T-cell (primary cell): Measurements from ENCODE around the gene CHST7. TPM values are rescaled to one million over a fixed set of nuclear protein-coding genes. Genes with fewer than 3 reads are reported as not detected.

Experiments
- ATAC-seq, 4 experiments: fragments of 200-7000 bp in 3 of 4; fragments of 150-1000 bp in 1 of 4; cut with Tn5 transposase; replicated peaks in 1 of 4; 1 replicate in 3 of 4; 2 replicates in 1 of 4; pipeline ENCODE4 v1.10.0; 2021; ENCODE audit warnings: moderate library complexity in 3 of 4, mild to moderate bottlenecking in 2 of 4, moderate number of reproducible peaks in 1 of 4
- CTCF ChIA-PET, 2 donors: fragments of 300-600 bp; sonication (Branson Sonifier 250); formaldehyde crosslinking; loops; one replicate each; lab custom pipeline; 2022; ENCODE audit warnings: antibody characterized with exemption in 2 of 2; lab: Charles Lee
- POLR2A ChIA-PET, 2 donors: fragments of 300-600 bp; sonication (Branson Sonifier 250); formaldehyde crosslinking; loops; one replicate each; lab custom pipeline; 2022; ENCODE audit warnings: antibody characterized with exemption in 2 of 2; lab: Charles Lee
- DNase-seq, 35 experiments: peaks; one replicate each; pipeline versions ENCODE4 v3.0.0 to v3.0.0-alpha.2; 2013 to 2023
- H3K27ac ChIP-seq: one replicate; pipeline ENCODE4 v1.5.1; 2013; ENCODE audit warnings: low read length
- H3K27me3 ChIP-seq, 2 experiments: replicated peaks in 1 of 2; 1 replicate in 1 of 2; 2 replicates in 1 of 2; pipeline versions ENCODE4 v1.6.1 to v1.7.0; 2013; ENCODE audit warnings: low read length in 1 of 2, mixed read lengths in 1 of 2; ENCODE audit not compliant: control insufficient read depth in 2 of 2, insufficient read depth in 2 of 2; ENCODE audit errors: extremely low read depth in 1 of 2
- H3K36me3 ChIP-seq, 2 donors: 1 replicate in 1 of 2; 2 replicates in 1 of 2; pipeline versions ENCODE4 v1.6.1 to v1.7.0; 2013; ENCODE audit warnings: low read length in 1 of 2; ENCODE audit not compliant: control insufficient read depth in 2 of 2, insufficient read depth in 1 of 2; ENCODE audit errors: extremely low read depth in 1 of 2
- H3K4me1 ChIP-seq, 2 experiments: 1 replicate in 1 of 2; 2 replicates in 1 of 2; pipeline versions ENCODE4 v1.6.1 to v1.7.0; 2013; ENCODE audit warnings: low read length in 2 of 2, mixed read lengths in 1 of 2; ENCODE audit not compliant: insufficient read depth in 2 of 2, control insufficient read depth in 1 of 2; ENCODE audit errors: extremely low read depth in 1 of 2
- H3K4me3 ChIP-seq, 2 donors: 1 replicate in 1 of 2; 2 replicates in 1 of 2; pipeline versions ENCODE4 v1.5.1 to v1.7.0; 2013; ENCODE audit warnings: mild to moderate bottlenecking in 2 of 2, low read length in 1 of 2, moderate library complexity in 1 of 2; ENCODE audit not compliant: control insufficient read depth in 1 of 2; ENCODE audit errors: extremely low read depth in 1 of 2
- H3K9me3 ChIP-seq: 2 replicates; pipeline ENCODE4 v1.7.0; 2013
- H3K27ac Mint-ChIP-seq, 2 donors: one replicate each; pipeline ENCODE4 v1.8.0; 2020 to 2021; ENCODE audit warnings: mild to moderate bottlenecking in 2 of 2, mixed read lengths in 2 of 2
- H3K27me3 Mint-ChIP-seq, 2 donors: one replicate each; pipeline ENCODE4 v1.8.0; 2021 to 2022; ENCODE audit warnings: mixed read lengths in 2 of 2
- H3K36me3 Mint-ChIP-seq: one replicate; pipeline ENCODE4 v1.8.0; 2021; ENCODE audit warnings: mixed read lengths
- H3K4me1 Mint-ChIP-seq, 3 donors: one replicate each; pipeline ENCODE4 v1.8.0; 2020 to 2022; ENCODE audit warnings: mixed read lengths in 3 of 3, mild to moderate bottlenecking in 1 of 3
- H3K4me3 Mint-ChIP-seq, 3 donors: one replicate each; pipeline ENCODE4 v1.8.0; 2020 to 2022; ENCODE audit warnings: mild to moderate bottlenecking in 3 of 3, mixed read lengths in 3 of 3, moderate library complexity in 3 of 3
- H3K9me3 Mint-ChIP-seq, 3 donors: one replicate each; pipeline ENCODE4 v1.8.0; 2020 to 2022; ENCODE audit warnings: mixed read lengths in 3 of 3
- WGBS: methylation state at CpG from one replicate; pipeline ENCODE4 v1.1.5; 2013; ENCODE audit warnings: missing lambda C conversion rate; ENCODE audit not compliant: insufficient coverage; 5-methylcytosine and 5-hydroxymethylcytosine counted together
- total RNA-seq, 35 experiments: library from RNA in 6 of 35; stranded (reverse) in 6 of 35; fragments of 120-200 nt in 1 of 35; gene quantifications; one replicate each; pipeline versions ENCODE4 v1.2.1 to v1.2.4 and lab custom pipeline; 2013 to 2026

Gene CHST7
- total RNA-seq, 5 donors from 2014 or later (not counting 1 experiment from before 2014, with no cell fraction given) = 3.3 to 8.0 (median 6.4) TPM

DNA sequence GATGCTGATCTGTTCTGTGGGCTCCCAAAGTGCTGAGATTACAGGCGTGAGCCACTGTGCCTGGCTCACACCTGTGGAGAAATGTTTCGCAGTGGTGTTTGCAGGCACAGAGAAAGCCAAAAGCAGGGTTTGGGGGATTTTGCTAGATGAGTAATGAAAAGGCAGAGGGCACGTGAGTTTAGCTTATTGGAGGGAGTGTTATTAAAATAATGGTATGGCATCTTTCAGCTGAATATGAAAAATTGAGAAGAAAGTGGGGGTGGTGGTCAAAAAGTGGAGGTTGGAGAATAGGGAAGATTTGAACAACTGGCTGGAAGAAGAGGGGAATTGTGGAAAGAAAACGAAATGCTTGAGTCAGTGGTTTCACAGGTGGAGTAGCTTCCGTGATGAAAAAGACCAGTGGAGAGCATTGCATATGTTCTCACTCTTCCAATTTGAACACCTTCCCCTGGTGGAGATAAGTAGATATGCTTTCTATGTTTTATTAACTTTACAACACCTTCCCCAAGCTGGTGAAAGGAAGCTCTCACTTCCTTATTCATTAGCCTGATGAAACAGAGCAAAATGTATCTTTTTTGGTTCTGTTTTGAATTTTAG is 1.1 kb upstream of the CHST7 start:
- CTCF ChIA-PET = interaction anchor here in 1 of 2 donors (1.0 to 1.5 kb wide), 7 partner anchors 11 to 125 kb away, joined by 3 to 5 read pairs (median 4); no protein-coding TSS in a partner anchor
- Histone ChIP-seq H3K4me1 (peaks cover 7 to 41% of the 10 kb centered on the region in 2 experiments), H3K27me3 (no peaks in the 10 kb centered on the region), H3K4me3 (peak overlapping the region; percentile 41 to 71), H3K9me3 (no peaks in the 10 kb centered on the region), H3K36me3 (no peaks in the 10 kb centered on the region), H3K27ac (peak overlapping the region; percentile 75)
- DNase-seq = peak in 15 of 35 experiments; percentile 1 to 59 (median 12)
- peaks cover 0 to 8% of the 10 kb centered on the region in 2 donors for H3K27me3 Mint-ChIP-seq
- peaks cover 33 to 35% (median 33%) of the 10 kb centered on the region in 3 donors for H3K4me1 Mint-ChIP-seq
- peak in 2 of 4 experiments; percentile 21 to 22 for ATAC-seq
- POLR2A ChIA-PET = no interaction called here
- 20% methylated on average over 1 of the region's 5 CpGs for WGBS
- no peaks in the 10 kb centered on the region for H3K9me3 Mint-ChIP-seq
- H3K27ac Mint-ChIP-seq = peak overlapping the region; percentile 82 to 83
- peak overlapping the region; percentile 76 to 79 (median 79) for H3K4me3 Mint-ChIP-seq
- H3K36me3 Mint-ChIP-seq = no peaks in the 10 kb centered on the region

DNA sequence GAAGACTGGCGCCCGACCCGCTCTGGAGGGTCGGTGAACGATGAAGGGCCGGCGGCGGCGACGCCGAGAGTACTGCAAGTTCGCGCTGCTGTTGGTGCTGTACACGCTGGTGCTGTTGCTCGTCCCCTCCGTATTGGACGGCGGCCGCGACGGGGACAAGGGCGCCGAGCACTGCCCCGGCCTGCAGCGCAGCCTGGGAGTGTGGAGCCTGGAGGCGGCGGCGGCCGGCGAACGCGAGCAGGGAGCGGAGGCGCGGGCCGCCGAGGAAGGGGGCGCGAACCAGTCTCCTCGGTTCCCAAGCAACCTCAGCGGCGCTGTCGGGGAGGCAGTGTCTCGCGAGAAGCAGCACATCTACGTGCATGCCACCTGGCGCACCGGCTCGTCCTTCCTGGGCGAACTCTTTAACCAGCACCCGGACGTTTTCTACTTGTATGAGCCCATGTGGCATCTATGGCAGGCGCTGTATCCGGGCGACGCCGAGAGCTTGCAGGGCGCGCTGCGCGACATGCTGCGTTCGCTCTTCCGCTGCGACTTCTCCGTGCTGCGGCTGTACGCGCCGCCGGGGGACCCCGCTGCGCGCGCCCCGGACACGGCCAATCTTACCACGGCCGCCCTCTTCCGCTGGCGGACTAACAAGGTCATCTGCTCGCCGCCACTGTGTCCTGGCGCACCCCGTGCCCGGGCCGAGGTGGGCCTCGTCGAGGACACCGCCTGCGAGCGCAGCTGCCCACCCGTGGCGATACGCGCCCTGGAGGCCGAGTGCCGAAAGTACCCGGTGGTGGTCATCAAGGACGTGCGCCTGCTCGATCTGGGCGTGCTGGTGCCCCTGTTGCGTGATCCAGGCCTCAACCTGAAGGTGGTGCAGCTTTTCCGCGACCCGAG is 568 bp downstream of the CHST7 start:
- CTCF ChIA-PET = interaction anchor here (0.6 to 1.2 kb wide), 4 partner anchors 16 to 51 kb away, joined by 3 to 4 read pairs (median 3); no protein-coding TSS in a partner anchor
- Histone ChIP-seq H3K27ac (peak overlapping the region; percentile 75), H3K27me3 (no peaks in the 10 kb centered on the region), H3K4me3 (peak overlapping the region; percentile 63 to 71), H3K9me3 (no peaks in the 10 kb centered on the region), H3K4me1 (peaks cover 7 to 56% of the 10 kb centered on the region in 2 experiments), H3K36me3 (no peaks in the 10 kb centered on the region)
- under 1% methylated on average over 89 of the region's 107 CpGs for WGBS
- Mint-ChIP-seq H3K27me3 (peaks cover 0 to 5% of the 10 kb centered on the region in 2 donors), H3K4me1 (peaks cover 33 to 47% (median 40%) of the 10 kb centered on the region in 3 donors), H3K27ac (peak overlapping the region; percentile 23 to 55), H3K9me3 (no peaks in the 10 kb centered on the region), H3K4me3 (peak overlapping the region; percentile 76 to 79 (median 79)), H3K36me3 (peaks cover 4% of the 10 kb centered on the region)
- POLR2A ChIA-PET = no interaction called here
- ATAC-seq (peak; percentile 60 to 78 (median 68)), DNase-seq (peak; percentile 16 to 82 (median 72))

DNA sequence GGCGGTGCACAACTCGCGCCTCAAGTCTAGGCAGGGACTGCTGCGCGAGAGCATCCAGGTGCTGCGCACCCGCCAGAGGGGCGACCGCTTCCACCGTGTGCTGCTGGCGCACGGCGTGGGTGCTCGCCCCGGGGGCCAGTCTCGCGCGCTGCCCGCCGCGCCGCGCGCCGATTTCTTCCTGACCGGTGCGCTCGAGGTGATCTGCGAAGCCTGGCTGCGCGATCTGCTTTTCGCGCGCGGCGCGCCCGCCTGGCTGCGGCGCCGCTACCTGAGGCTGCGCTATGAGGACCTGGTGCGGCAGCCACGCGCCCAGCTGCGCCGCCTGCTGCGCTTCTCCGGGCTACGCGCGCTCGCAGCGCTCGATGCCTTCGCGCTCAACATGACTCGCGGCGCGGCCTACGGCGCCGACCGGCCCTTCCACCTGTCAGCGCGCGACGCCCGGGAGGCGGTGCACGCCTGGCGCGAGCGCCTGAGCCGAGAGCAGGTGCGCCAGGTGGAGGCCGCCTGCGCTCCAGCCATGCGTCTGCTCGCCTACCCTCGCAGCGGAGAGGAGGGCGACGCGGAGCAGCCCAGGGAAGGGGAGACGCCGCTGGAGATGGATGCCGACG is 1.3 kb downstream of the CHST7 start:
- peak in 32 of 35 experiments; percentile 4 to 68 (median 26) for DNase-seq
- peak overlapping the region in 1 of 2 donors; percentile 55 for H3K27ac Mint-ChIP-seq
- under 1% methylated on average over 79 of the region's 90 CpGs for WGBS
- peak; percentile 31 to 45 (median 38) for ATAC-seq
- POLR2A ChIA-PET = no interaction called here
- H3K4me3 ChIP-seq = peak overlapping the region; percentile 63 to 71
- CTCF ChIA-PET = interaction anchor here (0.6 to 1.2 kb wide), 3 partner anchors 16 to 25 kb away, joined by 3 to 4 read pairs (median 3); no protein-coding TSS in a partner anchor
- H3K36me3 Mint-ChIP-seq = peaks cover 8% of the 10 kb centered on the region
- no peaks in the 10 kb centered on the region for H3K27me3 ChIP-seq
- no peak overlapping the region for H3K27ac ChIP-seq
- H3K9me3 Mint-ChIP-seq = no peaks in the 10 kb centered on the region
- H3K36me3 ChIP-seq = no peaks in the 10 kb centered on the region
- peaks cover 7 to 56% of the 10 kb centered on the region in 2 experiments for H3K4me1 ChIP-seq
- peaks cover 0 to 5% of the 10 kb centered on the region in 2 donors for H3K27me3 Mint-ChIP-seq
- H3K9me3 ChIP-seq = no peaks in the 10 kb centered on the region
- peak overlapping the region; percentile 76 to 79 (median 79) for H3K4me3 Mint-ChIP-seq
- peaks cover 33 to 53% (median 47%) of the 10 kb centered on the region in 3 donors for H3K4me1 Mint-ChIP-seq

DNA sequence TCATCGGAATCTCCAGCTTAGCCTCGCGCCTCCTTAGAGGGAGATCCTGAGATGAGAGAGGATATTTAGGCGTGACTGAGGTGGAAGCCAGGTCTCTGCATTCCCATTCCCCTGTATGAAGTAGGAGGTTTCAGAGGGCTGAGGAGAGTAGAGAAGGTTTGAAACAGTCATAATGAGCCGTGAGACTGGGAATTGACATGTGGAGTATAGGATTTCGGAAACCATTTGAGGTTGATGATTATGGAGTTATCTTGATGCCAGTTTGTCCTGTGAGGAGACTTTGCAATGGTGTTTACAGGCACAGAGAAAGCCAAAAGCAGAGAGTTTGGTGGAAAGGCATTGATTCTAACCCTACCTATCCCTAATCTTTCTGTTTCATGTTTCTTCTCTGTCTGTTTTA is 2.0 kb downstream of the CHST7 start:
- CTCF ChIA-PET = no interaction called here
- no CpG with 5 or more reads among the region's 6 CpGs for WGBS

DNA sequence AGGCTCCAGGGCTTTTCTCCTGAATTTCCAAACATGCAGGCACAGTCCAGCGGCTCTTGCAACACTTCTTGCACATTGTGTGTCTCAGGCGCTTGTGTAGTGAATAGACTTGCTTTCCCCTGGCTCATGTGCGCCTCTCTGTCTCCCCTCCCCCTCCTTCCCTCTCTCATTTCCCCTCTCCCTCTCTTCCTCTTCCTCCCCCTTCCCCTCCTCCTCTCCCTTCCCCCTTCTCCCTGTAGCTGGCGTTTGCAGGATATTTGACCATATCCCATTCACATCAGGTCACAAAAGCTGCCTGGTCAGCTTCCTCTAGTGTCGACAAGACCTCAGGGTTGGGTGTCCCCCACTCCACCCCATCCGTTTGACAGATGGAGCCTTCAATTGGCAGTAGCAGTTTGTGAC is 2.4 kb downstream of the CHST7 start:
- peaks cover 7 to 56% of the 10 kb centered on the region in 2 experiments for H3K4me1 ChIP-seq
- no peaks in the 10 kb centered on the region for H3K9me3 ChIP-seq
- no peaks in the 10 kb centered on the region for H3K9me3 Mint-ChIP-seq
- no peak overlapping the region for H3K27ac ChIP-seq
- H3K27ac Mint-ChIP-seq = peak overlapping the region; percentile 47 to 56
- H3K27me3 Mint-ChIP-seq = peaks cover 0 to 10% of the 10 kb centered on the region in 2 donors
- WGBS = no CpG with 5 or more reads among the region's 6 CpGs
- ChIA-PET CTCF (no interaction called here), POLR2A (no interaction called here)
- H3K4me1 Mint-ChIP-seq = peaks cover 33 to 59% (median 47%) of the 10 kb centered on the region in 3 donors
- H3K4me3 Mint-ChIP-seq = peak overlapping the region; percentile 67 to 80 (median 79)
- ATAC-seq = no peak
- no peaks in the 10 kb centered on the region for H3K36me3 ChIP-seq
- peak overlapping the region in 1 of 2 donors; percentile 46 for H3K4me3 ChIP-seq
- peak in 2 of 35 experiments; percentile 0 to 9 for DNase-seq
- H3K36me3 Mint-ChIP-seq = peaks cover 8% of the 10 kb centered on the region
- no peaks in the 10 kb centered on the region for H3K27me3 ChIP-seq

More for the DNA sequence above, 2.0 kb downstream of the CHST7 start:
- H3K9me3 ChIP-seq = no peaks in the 10 kb centered on the region
- H3K4me1 ChIP-seq = peaks cover 7 to 56% of the 10 kb centered on the region in 2 experiments
- Mint-ChIP-seq H3K27ac (peak overlapping the region; percentile 52 to 55), H3K4me3 (peak overlapping the region; percentile 67 to 80 (median 79)), H3K4me1 (peaks cover 33 to 58% (median 47%) of the 10 kb centered on the region in 3 donors), H3K27me3 (peaks cover 0 to 8% of the 10 kb centered on the region in 2 donors), H3K36me3 (peaks cover 8% of the 10 kb centered on the region), H3K9me3 (no peaks in the 10 kb centered on the region)
- ATAC-seq = no peak
- POLR2A ChIA-PET = no interaction called here
- no peaks in the 10 kb centered on the region for H3K27me3 ChIP-seq
- H3K27ac ChIP-seq = no peak overlapping the region
- no peaks in the 10 kb centered on the region for H3K36me3 ChIP-seq
- H3K4me3 ChIP-seq = peak overlapping the region in 1 of 2 donors; percentile 46
- DNase-seq = no peak
